Measurements from ENCODE around the gene ADD3. TPM values are rescaled to one million over a fixed set of nuclear protein-coding genes. Genes with fewer than 3 reads are reported as not detected.

The ADD3 gene
- total RNA-seq, 1 donor from 2014 or later: 128 TPM

DNA sequence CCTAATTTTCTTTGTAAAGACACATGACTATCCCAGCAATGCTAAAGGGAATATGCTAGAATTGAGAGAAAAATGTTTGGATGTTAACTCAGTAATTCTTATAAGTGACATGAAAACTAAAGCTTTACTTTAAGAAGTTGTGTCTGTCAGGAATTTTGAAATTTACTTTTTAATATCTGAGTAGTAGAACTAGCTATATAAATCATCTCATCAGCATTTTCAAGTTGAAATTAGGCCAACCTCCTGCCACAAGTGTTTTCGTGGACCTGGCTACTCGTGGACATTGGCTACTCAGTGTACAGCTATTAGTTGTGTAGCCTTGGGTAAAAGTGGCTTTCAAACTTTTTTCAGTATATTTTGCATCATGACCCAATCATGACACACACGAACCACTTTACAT lies 70.5 kb downstream of the ADD3 start:
- TF ChIP-seq, protein P1, sequence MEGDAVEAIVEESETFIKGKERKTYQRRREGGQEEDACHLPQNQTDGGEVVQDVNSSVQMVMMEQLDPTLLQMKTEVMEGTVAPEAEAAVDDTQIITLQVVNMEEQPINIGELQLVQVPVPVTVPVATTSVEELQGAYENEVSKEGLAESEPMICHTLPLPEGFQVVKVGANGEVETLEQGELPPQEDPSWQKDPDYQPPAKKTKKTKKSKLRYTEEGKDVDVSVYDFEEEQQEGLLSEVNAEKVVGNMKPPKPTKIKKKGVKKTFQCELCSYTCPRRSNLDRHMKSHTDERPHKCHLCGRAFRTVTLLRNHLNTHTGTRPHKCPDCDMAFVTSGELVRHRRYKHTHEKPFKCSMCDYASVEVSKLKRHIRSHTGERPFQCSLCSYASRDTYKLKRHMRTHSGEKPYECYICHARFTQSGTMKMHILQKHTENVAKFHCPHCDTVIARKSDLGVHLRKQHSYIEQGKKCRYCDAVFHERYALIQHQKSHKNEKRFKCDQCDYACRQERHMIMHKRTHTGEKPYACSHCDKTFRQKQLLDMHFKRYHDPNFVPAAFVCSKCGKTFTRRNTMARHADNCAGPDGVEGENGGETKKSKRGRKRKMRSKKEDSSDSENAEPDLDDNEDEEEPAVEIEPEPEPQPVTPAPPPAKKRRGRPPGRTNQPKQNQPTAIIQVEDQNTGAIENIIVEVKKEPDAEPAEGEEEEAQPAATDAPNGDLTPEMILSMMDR (IDR thresholded peaks at IDR 0.05): no peak
- no peak for DNase-seq (ENCODE audit: extremely low spot score, unreplicated experiment)
- H3K27me3 Mint-ChIP-seq (ENCODE audit: unreplicated experiment): no peaks in the 10 kb centered on the region
- peaks cover 2% of the 10 kb centered on the region for H3K36me3 Mint-ChIP-seq (ENCODE audit: unreplicated experiment)
- peak overlapping the region; percentile 80 for H3K27ac Mint-ChIP-seq (ENCODE audit: unreplicated experiment)
- peaks cover 4% of the 10 kb centered on the region for H3K9me3 Mint-ChIP-seq (ENCODE audit: unreplicated experiment)
- no peak overlapping the region for H3K4me3 Mint-ChIP-seq (ENCODE audit: unreplicated experiment)
- H3K4me1 Mint-ChIP-seq (ENCODE audit: unreplicated experiment): peaks cover 81% of the 10 kb centered on the region

DNA sequence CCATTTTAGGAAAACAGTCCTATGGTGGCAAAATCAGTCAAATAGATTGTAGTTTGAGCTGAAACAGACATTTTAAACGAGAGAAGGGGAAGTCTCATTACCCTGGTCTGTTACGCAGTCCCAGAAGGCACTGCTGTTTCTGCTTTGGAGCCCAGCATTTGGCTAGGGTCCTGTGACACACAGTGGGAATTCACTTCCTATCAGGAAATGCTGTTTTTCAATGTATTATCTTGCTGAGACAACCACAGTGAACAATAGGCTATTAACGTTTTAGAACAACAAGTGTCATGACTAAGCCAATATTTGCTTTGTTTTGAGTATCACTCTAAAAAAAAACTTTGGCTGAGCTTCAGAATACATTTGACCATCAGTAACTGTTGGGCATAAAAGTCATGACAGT lies 74.1 kb downstream of the ADD3 start:
- DNase-seq (ENCODE audit: extremely low spot score, unreplicated experiment): no peak
- H3K27ac Mint-ChIP-seq (ENCODE audit: unreplicated experiment): peak overlapping the region; percentile 31
- H3K9me3 Mint-ChIP-seq (ENCODE audit: unreplicated experiment): peaks cover 4% of the 10 kb centered on the region
- H3K36me3 Mint-ChIP-seq (ENCODE audit: unreplicated experiment): peaks cover 2% of the 10 kb centered on the region
- H3K4me1 Mint-ChIP-seq (ENCODE audit: unreplicated experiment): peaks cover 61% of the 10 kb centered on the region
- H3K4me3 Mint-ChIP-seq (ENCODE audit: unreplicated experiment): no peak overlapping the region
- TF ChIP-seq, protein P1 (IDR thresholded peaks at IDR 0.05): no peak
- H3K27me3 Mint-ChIP-seq (ENCODE audit: unreplicated experiment): no peaks in the 10 kb centered on the region

DNA sequence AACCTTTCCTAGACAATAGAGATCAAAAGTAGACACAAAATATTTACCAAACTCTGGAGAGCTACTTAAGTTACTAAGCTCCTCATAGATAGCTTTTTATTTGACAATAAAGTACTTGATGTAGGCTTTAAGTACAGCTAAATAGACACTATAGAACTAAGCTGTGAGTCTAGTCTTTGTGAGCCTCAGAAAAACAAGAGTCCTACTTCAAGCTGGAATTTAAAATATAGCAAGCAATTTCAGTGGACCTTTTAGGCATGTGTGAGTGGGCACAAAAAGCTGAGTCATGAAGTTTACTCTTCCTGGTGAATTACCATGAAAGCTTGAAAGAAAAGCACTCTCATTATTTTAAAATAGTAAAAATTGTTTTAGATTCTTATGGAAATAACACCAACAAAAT lies 76.1 kb downstream of the ADD3 start:
- Mint-ChIP-seq H3K36me3 (ENCODE audit: unreplicated experiment) (peaks cover 8% of the 10 kb centered on the region), H3K27me3 (ENCODE audit: unreplicated experiment) (no peaks in the 10 kb centered on the region), H3K9me3 (ENCODE audit: unreplicated experiment) (peaks cover 4% of the 10 kb centered on the region), H3K4me1 (ENCODE audit: unreplicated experiment) (peaks cover 51% of the 10 kb centered on the region), H3K27ac (ENCODE audit: unreplicated experiment) (peak overlapping the region; percentile 52), H3K4me3 (ENCODE audit: unreplicated experiment) (no peak overlapping the region)
- TF ChIP-seq, protein P1 (IDR thresholded peaks at IDR 0.05): no peak
- no peak for DNase-seq (ENCODE audit: extremely low spot score, unreplicated experiment)

DNA sequence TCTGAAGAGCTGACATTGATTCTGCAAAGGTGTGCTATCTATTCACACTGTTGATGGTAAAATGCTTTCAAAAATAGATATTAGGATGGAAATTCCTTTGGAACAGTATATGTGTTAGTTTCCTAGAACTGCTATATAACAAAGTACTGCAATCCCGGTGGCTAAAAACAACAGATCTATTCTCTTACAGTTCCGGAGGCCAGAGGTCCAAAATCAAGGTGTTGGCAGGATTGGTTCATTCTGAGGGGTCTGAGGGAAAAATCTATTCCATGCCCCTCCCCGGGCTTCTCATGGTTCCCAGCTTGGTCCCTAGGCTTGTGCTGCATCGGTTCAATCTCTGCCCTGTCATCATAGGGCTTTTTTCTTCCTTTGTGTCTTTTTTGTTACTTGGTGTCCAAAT lies 79.9 kb downstream of the ADD3 start:
- no peak for DNase-seq (ENCODE audit: extremely low spot score, unreplicated experiment)
- Mint-ChIP-seq H3K9me3 (ENCODE audit: unreplicated experiment) (peaks cover 4% of the 10 kb centered on the region), H3K36me3 (ENCODE audit: unreplicated experiment) (peaks cover 17% of the 10 kb centered on the region), H3K27ac (ENCODE audit: unreplicated experiment) (peak overlapping the region; percentile 7), H3K4me1 (ENCODE audit: unreplicated experiment) (peaks cover 30% of the 10 kb centered on the region), H3K4me3 (ENCODE audit: unreplicated experiment) (no peak overlapping the region), H3K27me3 (ENCODE audit: unreplicated experiment) (no peaks in the 10 kb centered on the region)
- TF ChIP-seq, protein P1 (IDR thresholded peaks at IDR 0.05): no peak

GRCh38 chr10:110088367-110089104 lies 80.8 kb downstream of the ADD3 start:
- Mint-ChIP-seq H3K27ac (ENCODE audit: unreplicated experiment) (no peak overlapping the region), H3K4me3 (ENCODE audit: unreplicated experiment) (no peak overlapping the region), H3K9me3 (ENCODE audit: unreplicated experiment) (no peaks in the 10 kb centered on the region), H3K27me3 (ENCODE audit: unreplicated experiment) (no peaks in the 10 kb centered on the region), H3K4me1 (ENCODE audit: unreplicated experiment) (peaks cover 21% of the 10 kb centered on the region), H3K36me3 (ENCODE audit: unreplicated experiment) (peaks cover 17% of the 10 kb centered on the region)
- TF ChIP-seq, protein P1 (IDR thresholded peaks at IDR 0.05): no peak
- no peak for DNase-seq (ENCODE audit: extremely low spot score, unreplicated experiment)

All from osteocyte (in vitro differentiated cells).